SU-DHL-6 (cell line): ENCODE data around the gene SLC28A3.

Experiments used
- H2AFZ ChIP-seq: fragments of 200-600 bp; sonication (generic); 2 replicates; pipeline ENCODE4 v1.6.1; 2014; ENCODE audit warnings: low read depth, mild to moderate bottlenecking, moderate library complexity, mixed read lengths, antibody characterized with exemption, low read length; ENCODE audit not compliant: severe bottlenecking
- H3F3A ChIP-seq: fragments of 200-600 bp; shearing (Covaris generic); 2 replicates; pipeline ENCODE4 v1.6.0; 2016; ENCODE audit warnings: antibody characterized with exemption, mild to moderate bottlenecking; ENCODE audit not compliant: insufficient read depth
- H3K27ac ChIP-seq: fragments of 200-600 bp; sonication (generic); 2 replicates; pipeline ENCODE4 v1.5.1; 2016; ENCODE audit warnings: low read depth, mild to moderate bottlenecking, low read length, moderate library complexity, mixed read lengths
- H3K27me3 ChIP-seq: fragments of 200-600 bp; sonication (generic), shearing (Covaris generic); 2 replicates; pipeline ENCODE4 v1.6.0; 2014; ENCODE audit warnings: mild to moderate bottlenecking, low read length
- H3K36me3 ChIP-seq: fragments of 200-600 bp; sonication (generic); 2 replicates; pipeline ENCODE4 v1.6.1; 2014; ENCODE audit warnings: mild to moderate bottlenecking, low read length, mixed read lengths
- H3K4me2 ChIP-seq: fragments of 300-600, 200-600 bp; shearing (Covaris generic), sonication (generic); 2 replicates; pipeline ENCODE4 v1.6.0; 2014; ENCODE audit warnings: low read length, low read depth, mild to moderate bottlenecking; ENCODE audit not compliant: poor library complexity, severe bottlenecking
- H3K4me3 ChIP-seq: fragments of 200-600 bp; sonication (generic); 2 replicates; pipeline ENCODE4 v1.5.1; 2014; ENCODE audit warnings: antibody characterized with exemption, low read length, mild to moderate bottlenecking, mixed read lengths; ENCODE audit not compliant: insufficient read depth, poor library complexity, severe bottlenecking
- H3K79me2 ChIP-seq: fragments of 200-600 bp; sonication (generic); 2 replicates; pipeline ENCODE4 v1.6.1; 2014; ENCODE audit warnings: mild to moderate bottlenecking, low read length, moderate library complexity; ENCODE audit not compliant: insufficient read depth
- H3K9ac ChIP-seq: fragments of 200-600 bp; sonication (generic); 2 replicates; pipeline ENCODE4 v1.7.0; 2014; ENCODE audit warnings: mild to moderate bottlenecking, low read length
- H3K9me2 ChIP-seq: fragments of 200-600 bp; sonication (generic); replicated peaks from 2 replicates; pipeline ENCODE4 v1.6.1; 2014; ENCODE audit warnings: low read length; ENCODE audit not compliant: insufficient read depth
- H3K9me3 ChIP-seq: fragments of 200-600 bp; sonication (generic); 2 replicates; pipeline ENCODE4 v1.6.1; 2014; ENCODE audit warnings: low read length, mixed read lengths; ENCODE audit not compliant: insufficient read depth
- H4K20me1 ChIP-seq: fragments of 200-600 bp; sonication (generic); 2 replicates; pipeline ENCODE4 v1.6.1; 2014; ENCODE audit warnings: low read depth, mild to moderate bottlenecking, antibody characterized with exemption, low read length, moderate library complexity, mixed read lengths
- CTCF ChIP-seq: fragments of 200-600 bp; sonication (generic); IDR thresholded peaks from one replicate; pipeline ENCODE4 v1.5.1; 2017; ENCODE audit warnings: antibody characterized with exemption, mild to moderate bottlenecking, low read length, moderate library complexity; ENCODE audit not compliant: insufficient read depth, poor library complexity, severe bottlenecking
- EZH2phosphoT487 ChIP-seq: fragments of 200-600 bp; sonication (generic), shearing (Covaris generic); conservative IDR thresholded peaks from 2 replicates; pipeline ENCODE4 v1.6.1; 2018; ENCODE audit warnings: mild to moderate bottlenecking, antibody characterized with exemption, low read length, moderate library complexity, mixed read lengths

Gene SLC28A3

DNA sequence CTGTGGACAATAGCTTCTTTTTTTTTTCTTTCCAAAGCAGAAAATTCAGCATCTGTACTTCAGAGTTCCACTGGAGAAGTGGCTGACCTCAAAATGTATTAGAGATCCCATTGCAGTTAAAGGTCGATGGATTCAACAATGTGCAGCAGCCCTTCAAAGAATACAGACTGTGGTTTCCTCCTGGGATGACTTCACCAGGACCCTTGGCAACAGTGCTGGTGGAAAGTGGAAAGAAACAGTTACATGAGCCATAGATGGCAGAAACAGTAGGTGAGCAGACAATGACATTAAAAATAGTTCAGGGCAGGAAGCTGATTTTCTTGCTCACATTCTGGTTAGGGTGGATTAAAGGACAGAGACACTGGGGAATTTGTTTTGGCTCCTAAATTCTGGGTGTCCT, 62.4 kb downstream of the SLC28A3 start:
- Histone ChIP-seq H3K9ac (no peak overlapping the region), H3K27ac (no peak overlapping the region), H3K36me3 (no peaks in the 10 kb centered on the region), H4K20me1 (no peaks in the 10 kb centered on the region), H3K9me3 (no peaks in the 10 kb centered on the region), H3K9me2 (no peaks in the 10 kb centered on the region), H3K79me2 (no peaks in the 10 kb centered on the region), H3K27me3 (no peaks in the 10 kb centered on the region), H3K4me2 (no peak overlapping the region), H3F3A (no peaks in the 10 kb centered on the region), H2AFZ (no peak overlapping the region), H3K4me3 (no peak overlapping the region)
- no peak for TF ChIP-seq EZH2phosphoT487
- no peak for TF ChIP-seq CTCF

DNA sequence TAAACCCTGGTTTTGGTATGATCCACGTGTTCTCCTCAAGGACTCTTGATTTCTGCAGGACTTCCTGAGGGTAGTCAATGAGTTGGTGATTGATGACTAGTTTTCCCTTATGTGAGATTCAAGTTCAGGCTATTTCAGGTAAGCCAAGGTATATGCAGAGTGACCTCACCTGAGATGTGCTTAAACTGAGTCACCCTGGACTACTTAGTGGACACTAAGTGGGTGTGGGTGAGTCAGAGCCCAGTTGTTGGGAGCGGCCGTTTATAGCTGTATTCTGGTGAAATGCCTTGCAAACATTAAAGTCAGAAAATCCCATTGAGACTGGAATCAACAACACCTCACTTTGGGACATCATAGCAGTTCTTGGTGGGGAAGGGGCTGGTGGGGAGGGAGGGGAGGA, 62.9 kb downstream of the SLC28A3 start:
- no peaks in the 10 kb centered on the region for H4K20me1 ChIP-seq
- no peaks in the 10 kb centered on the region for H3K9me2 ChIP-seq
- H3K4me2 ChIP-seq = no peak overlapping the region
- H2AFZ ChIP-seq = no peak overlapping the region
- H3K27ac ChIP-seq = no peak overlapping the region
- H3K36me3 ChIP-seq = no peaks in the 10 kb centered on the region
- H3K4me3 ChIP-seq = no peak overlapping the region
- no peaks in the 10 kb centered on the region for H3F3A ChIP-seq
- no peaks in the 10 kb centered on the region for H3K27me3 ChIP-seq
- H3K9ac ChIP-seq = no peak overlapping the region
- TF ChIP-seq CTCF (no peak), EZH2phosphoT487 (no peak)
- H3K79me2 ChIP-seq = no peaks in the 10 kb centered on the region
- no peaks in the 10 kb centered on the region for H3K9me3 ChIP-seq

GRCh38 chr9:84276741-84277140, 63.8 kb downstream of the SLC28A3 start:
- Histone ChIP-seq H3K4me2 (no peak overlapping the region), H3K27ac (no peak overlapping the region), H2AFZ (no peak overlapping the region), H4K20me1 (no peaks in the 10 kb centered on the region), H3K9ac (no peak overlapping the region), H3K9me3 (no peaks in the 10 kb centered on the region), H3F3A (no peaks in the 10 kb centered on the region), H3K36me3 (no peaks in the 10 kb centered on the region), H3K79me2 (no peaks in the 10 kb centered on the region), H3K27me3 (no peaks in the 10 kb centered on the region), H3K4me3 (no peak overlapping the region), H3K9me2 (no peaks in the 10 kb centered on the region)
- TF ChIP-seq EZH2phosphoT487 (no peak), CTCF (no peak)
